ENCODE results near the gene WDR72.
A peak's percentile ranks its signal among the peaks of the same experiment; 100 is the strongest.
"Not testable (repeated sequence)": the region's sequence is repeated elsewhere in the genome, so short reads cannot be mapped to it uniquely, and the experiment has no call there.

The WDR72 gene

GRCh38 chr15:53759411-53759931, at the start of gene WDR72:
TSS of gene WDR72 (minus strand) at chr15:53759663. CDS start at chr15:53733149, 26,514 bp downstream.
- FAIRE-seq (no peak), DNase-seq (ENCODE audit: insufficient read length, low spot score) (no peak)

- DNase-seq (ENCODE audit: insufficient read length, low spot score) (peak; percentile 4), FAIRE-seq (no peak)
Measured at GRCh38 chr15:53808058-53808706, 48.7 kb upstream of the WDR72 start.

GRCh38 chr15:53807501-53807900, 48.0 kb upstream of the WDR72 start:
- FAIRE-seq (no peak), DNase-seq (ENCODE audit: insufficient read length, low spot score) (no peak)

- DNase-seq (ENCODE audit: insufficient read length, low spot score) (no peak), FAIRE-seq (no peak)
Measured at GRCh38 chr15:53802672-53803071, 43.2 kb upstream of the WDR72 start.

- no peak for DNase-seq (ENCODE audit: insufficient read length, low spot score)
- FAIRE-seq, result no peak
Measured at GRCh38 chr15:53791581-53791980, 32.1 kb upstream of the WDR72 start.

- no peak for DNase-seq (ENCODE audit: insufficient read length, low spot score)
- FAIRE-seq, result no peak
Measured at GRCh38 chr15:53789654-53790375, 30.4 kb upstream of the WDR72 start.

- no peak for FAIRE-seq
Measured at GRCh38 chr15:53786401-53786800, 26.9 kb upstream of the WDR72 start.

GRCh38 chr15:53785241-53785640, 25.8 kb upstream of the WDR72 start:
- DNase-seq (ENCODE audit: insufficient read length, low spot score); FAIRE-seq: not testable (repeated sequence)

More at GRCh38 chr15:53786401-53786800, 26.9 kb upstream of the WDR72 start:
- no peak for DNase-seq (ENCODE audit: insufficient read length, low spot score)

- FAIRE-seq, result no peak
- DNase-seq (ENCODE audit: insufficient read length, low spot score), result no peak
Measured at GRCh38 chr15:53762916-53763315, 3.5 kb upstream of the WDR72 start.

GRCh38 chr15:53758412-53758811, 1.1 kb downstream of the WDR72 start:
- DNase-seq (ENCODE audit: insufficient read length, low spot score) (no peak), FAIRE-seq (no peak)

- FAIRE-seq, result no peak
- DNase-seq (ENCODE audit: insufficient read length, low spot score), result no peak
Measured at GRCh38 chr15:53757906-53758305, 1.6 kb downstream of the WDR72 start.

- no peak for FAIRE-seq
- no peak for DNase-seq (ENCODE audit: insufficient read length, low spot score)
Measured at GRCh38 chr15:53753813-53754212, 5.7 kb downstream of the WDR72 start.

GRCh38 chr15:53752406-53752805, 7.1 kb downstream of the WDR72 start:
- DNase-seq (ENCODE audit: insufficient read length, low spot score), result no peak
- no peak for FAIRE-seq

- FAIRE-seq (no peak), DNase-seq (ENCODE audit: insufficient read length, low spot score) (no peak)
Measured at GRCh38 chr15:53747501-53748068, 11.9 kb downstream of the WDR72 start.

GRCh38 chr15:53746101-53746500, 13.4 kb downstream of the WDR72 start:
- DNase-seq (ENCODE audit: insufficient read length, low spot score), result no peak
- FAIRE-seq, result no peak

GRCh38 chr15:53739651-53740050, 19.8 kb downstream of the WDR72 start:
- DNase-seq (ENCODE audit: insufficient read length, low spot score) (no peak), FAIRE-seq (no peak)

GRCh38 chr15:53739187-53739586, 20.3 kb downstream of the WDR72 start:
- DNase-seq (ENCODE audit: insufficient read length, low spot score), result no peak
- no peak for FAIRE-seq

GRCh38 chr15:53721334-53722087, 38.0 kb downstream of the WDR72 start:
- no peak for DNase-seq (ENCODE audit: insufficient read length, low spot score)
- FAIRE-seq, result no peak

- DNase-seq (ENCODE audit: insufficient read length, low spot score) (no peak), FAIRE-seq (no peak)
Measured at GRCh38 chr15:53716909-53717876, 42.3 kb downstream of the WDR72 start.

- FAIRE-seq, result no peak
- no peak for DNase-seq (ENCODE audit: insufficient read length, low spot score)
Measured at GRCh38 chr15:53713218-53713617, 46.2 kb downstream of the WDR72 start.

All from HTR-8/SVneo (cell line).